GM10248 (cell line): ENCODE measurements around the gene ASB2.

Experiments used
- CTCF ChIA-PET: fragments of 300-600 bp; sonication (Branson Sonifier 250); formaldehyde crosslinking; extraction: SDS; loops from one replicate; lab custom pipeline; 2021; ENCODE audit warnings: antibody characterized with exemption; lab: Yijun Ruan, JAX
- POLR2A ChIA-PET: fragments of 350-650 bp; sonication (Branson Sonifier 250); formaldehyde crosslinking; extraction: SDS; loops from one replicate; lab custom pipeline; 2020; ENCODE audit warnings: antibody characterized with exemption; lab: Yijun Ruan, JAX
- DNase-seq: peaks from one replicate; pipeline ENCODE4 v3.0.0; 2012; ENCODE audit errors: extremely low spot score
- CTCF ChIP-seq: IDR thresholded peaks from 2 replicates; pipeline ENCODE4 v1.5.1; 2012; ENCODE audit warnings: mild to moderate bottlenecking, low read depth; ENCODE audit errors: extremely low read depth, missing control alignments, control extremely low read depth

Gene ASB2

GRCh38 chr14:93888995-93889394 lies 87.4 kb downstream of the ASB2 start:
- ChIA-PET CTCF (interaction anchor here (1.0 to 1.4 kb wide), 4 partner anchors 9 to 51 kb away, joined by 3 to 4 read pairs (median 4); no protein-coding TSS in a partner anchor), POLR2A (no interaction called here)
- no peak for TF ChIP-seq CTCF
- no peak for DNase-seq

GRCh38 chr14:93884950-93885349 lies 91.4 kb downstream of the ASB2 start:
- ChIA-PET POLR2A (no interaction called here), CTCF (interaction anchor here (0.9 to 1.3 kb wide), 3 partner anchors 8 to 18 kb away, joined by 3 read pairs; no protein-coding TSS in a partner anchor)
- DNase-seq: no peak
- no peak for TF ChIP-seq CTCF
